Measurements from ENCODE around the gene NEK8.
A peak's percentile ranks its signal among the peaks of the same experiment; 100 is the strongest.

NEK8 gene

DNA sequence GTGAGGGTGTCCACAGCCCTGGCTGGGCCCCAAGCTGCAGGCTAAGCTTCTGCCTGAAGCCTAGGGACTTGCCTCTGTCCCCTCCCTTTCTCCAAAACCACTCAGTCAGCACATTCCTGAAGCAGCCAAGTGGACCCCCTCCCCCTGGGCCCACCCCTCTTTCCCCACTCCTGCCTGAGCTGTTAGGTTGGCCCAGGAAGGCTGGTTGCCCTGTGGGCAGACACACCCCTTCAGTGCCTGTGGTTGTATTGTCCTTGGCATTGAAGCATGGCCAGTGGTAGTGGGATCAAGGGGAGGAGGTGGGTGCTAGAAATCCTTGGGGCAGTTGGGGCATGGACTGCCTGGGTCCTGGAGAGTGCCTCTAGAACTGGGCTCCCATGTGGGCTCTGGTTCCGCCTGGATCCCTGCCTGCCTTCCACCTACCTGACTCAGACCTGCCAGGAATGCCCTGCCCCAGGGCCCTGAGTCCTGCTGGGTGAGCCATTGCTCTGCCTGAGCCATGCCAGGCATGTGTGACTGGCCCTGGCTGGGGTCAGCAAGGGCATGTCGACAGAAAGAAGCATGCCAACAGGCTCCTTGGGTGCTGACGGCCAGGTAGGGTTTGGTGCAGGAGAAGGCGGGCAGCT, 17.3 kb downstream of the NEK8 start:
- no peak for DNase-seq

GRCh38 chr17:28746611-28747050, 18.0 kb downstream of the NEK8 start:
- no peak for DNase-seq

- no peak for DNase-seq
Measured at GRCh38 chr17:28747051-28747691, 18.6 kb downstream of the NEK8 start.

DNA sequence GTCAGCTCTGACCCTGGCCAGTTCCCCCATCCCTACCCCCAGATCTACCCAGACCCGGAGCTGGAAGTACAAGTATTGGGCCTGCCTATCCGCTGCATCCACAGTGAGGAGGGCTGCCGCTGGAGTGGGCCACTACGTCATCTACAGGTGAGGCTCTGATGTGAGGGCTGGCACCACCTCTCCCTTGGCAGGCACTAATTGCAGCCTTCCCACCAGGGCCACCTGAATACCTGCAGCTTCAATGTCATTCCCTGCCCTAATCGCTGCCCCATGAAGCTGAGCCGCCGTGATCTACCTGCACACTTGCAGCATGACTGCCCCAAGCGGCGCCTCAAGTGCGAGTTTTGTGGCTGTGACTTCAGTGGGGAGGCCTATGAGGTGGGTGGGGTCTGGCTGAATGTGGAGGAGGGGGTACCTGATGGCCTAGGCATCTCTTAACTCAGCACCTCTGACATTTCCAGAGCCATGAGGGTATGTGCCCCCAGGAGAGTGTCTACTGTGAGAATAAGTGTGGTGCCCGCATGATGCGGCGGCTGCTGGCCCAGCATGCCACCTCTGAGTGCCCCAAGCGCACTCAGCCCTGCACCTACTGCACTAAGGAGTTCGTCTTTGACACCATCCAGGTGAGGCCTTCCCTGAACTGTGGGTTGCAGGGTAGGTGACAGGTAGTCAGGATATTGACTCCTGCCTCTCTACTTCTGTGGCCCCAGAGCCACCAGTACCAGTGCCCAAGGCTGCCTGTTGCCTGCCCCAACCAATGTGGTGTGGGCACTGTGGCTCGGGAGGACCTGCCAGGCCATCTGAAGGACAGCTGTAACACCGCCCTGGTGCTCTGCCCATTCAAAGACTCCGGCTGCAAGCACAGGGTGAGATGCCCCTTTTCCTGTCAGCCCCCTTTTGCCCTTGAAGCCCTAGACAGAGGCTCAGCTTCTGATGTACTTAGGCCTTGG, 19.5 kb downstream of the NEK8 start:
- no peak for DNase-seq

DNA sequence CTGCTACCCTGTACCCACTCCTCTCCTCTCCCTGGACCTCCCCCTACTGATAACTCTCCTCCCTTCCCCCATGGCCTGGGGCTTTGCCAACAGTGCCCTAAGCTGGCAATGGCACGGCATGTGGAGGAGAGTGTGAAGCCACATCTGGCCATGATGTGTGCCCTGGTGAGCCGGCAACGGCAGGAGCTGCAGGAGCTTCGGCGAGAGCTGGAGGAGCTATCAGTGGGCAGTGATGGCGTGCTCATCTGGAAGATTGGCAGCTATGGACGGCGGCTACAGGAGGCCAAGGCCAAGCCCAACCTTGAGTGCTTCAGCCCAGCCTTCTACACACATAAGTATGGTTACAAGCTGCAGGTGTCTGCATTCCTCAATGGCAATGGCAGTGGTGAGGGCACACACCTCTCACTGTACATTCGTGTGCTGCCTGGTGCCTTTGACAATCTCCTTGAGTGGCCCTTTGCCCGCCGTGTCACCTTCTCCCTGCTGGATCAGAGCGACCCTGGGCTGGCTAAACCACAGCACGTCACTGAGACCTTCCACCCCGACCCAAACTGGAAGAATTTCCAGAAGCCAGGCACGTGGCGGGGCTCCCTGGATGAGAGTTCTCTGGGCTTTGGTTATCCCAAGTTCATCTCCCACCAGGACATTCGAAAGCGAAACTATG, 20.4 kb downstream of the NEK8 start:
- no peak for DNase-seq

GRCh38 chr17:28749516-28750177, 21.1 kb downstream of the NEK8 start:
- DNase-seq = no peak

GRCh38 chr17:28750178-28751047, 21.8 kb downstream of the NEK8 start:
- peak; percentile 92 for DNase-seq

- no peak for DNase-seq
Measured at GRCh38 chr17:28751600-28752366, 23.2 kb downstream of the NEK8 start.

GRCh38 chr17:28755486-28755885, 26.9 kb downstream of the NEK8 start:
- DNase-seq = no peak

DNA sequence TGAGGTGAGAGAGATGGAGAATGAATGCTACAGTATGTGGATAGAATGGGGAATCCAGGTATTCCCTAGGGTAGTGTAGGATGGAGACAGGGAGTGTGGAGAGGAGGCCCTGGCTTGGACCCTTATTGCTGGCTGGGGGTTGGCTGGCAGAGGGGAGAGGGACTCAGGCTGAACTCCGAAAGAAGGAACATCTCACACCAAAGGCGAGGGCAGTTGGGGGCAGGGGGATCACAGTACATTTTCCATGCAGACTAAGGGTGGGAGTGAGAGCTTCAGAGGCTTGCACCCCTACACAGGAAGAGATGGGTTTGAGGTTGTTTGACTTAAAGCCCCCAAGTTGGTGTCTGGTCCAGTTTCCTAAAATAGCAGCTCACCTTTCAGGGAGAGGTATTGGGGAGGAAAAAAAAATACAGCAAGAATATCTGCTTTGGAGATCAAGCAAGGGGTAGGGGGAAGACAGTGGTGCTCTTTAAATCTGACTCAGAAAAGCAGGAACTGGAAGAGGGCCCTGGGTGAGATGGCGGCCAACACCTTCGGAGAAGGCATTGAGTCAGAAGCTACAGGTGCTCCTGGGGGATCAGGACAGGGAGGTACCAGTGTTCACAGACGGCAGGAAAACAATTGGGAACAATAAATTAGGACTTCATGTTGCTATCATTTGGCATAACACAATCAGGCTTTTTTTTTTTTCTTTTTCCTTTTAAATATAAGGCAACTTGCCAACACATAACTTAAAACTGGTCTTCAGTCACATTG, 27.6 kb downstream of the NEK8 start:
- no peak for DNase-seq

DNA sequence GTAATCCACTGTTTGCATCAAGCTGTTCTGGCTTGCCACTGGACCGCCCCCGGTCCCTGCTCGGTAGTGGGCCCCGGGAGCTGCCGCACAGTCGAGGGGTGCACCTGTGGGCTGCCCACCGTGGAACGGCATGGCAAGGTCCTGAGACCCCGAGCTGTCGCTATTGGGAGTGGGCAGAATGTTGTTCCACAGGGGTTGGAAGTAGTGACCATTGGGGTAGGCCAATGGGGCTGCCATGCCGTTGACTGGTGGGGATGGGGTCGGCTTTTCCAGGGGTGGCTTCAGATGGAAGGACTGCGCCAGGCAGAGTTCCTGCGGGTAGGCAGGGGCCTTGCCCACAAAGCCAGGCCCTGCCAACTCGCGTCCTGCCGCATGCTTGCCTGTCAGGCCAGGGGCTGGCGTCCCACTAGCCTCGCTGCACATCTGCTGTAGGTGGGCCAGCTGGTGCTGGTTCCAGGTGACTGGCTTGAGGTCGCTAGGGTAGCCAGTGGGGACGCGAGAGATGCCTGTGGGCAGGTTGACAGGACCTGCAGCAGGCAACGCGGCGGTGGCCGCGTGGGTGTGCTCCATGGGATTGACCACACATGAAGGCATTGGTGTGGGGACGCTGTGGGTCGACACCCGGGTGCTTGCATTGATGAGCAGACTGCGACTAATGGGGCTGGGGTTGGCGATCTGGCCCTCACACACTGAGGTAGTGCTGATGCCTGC, 30.0 kb downstream of the NEK8 start:
- DNase-seq = no peak

DNA sequence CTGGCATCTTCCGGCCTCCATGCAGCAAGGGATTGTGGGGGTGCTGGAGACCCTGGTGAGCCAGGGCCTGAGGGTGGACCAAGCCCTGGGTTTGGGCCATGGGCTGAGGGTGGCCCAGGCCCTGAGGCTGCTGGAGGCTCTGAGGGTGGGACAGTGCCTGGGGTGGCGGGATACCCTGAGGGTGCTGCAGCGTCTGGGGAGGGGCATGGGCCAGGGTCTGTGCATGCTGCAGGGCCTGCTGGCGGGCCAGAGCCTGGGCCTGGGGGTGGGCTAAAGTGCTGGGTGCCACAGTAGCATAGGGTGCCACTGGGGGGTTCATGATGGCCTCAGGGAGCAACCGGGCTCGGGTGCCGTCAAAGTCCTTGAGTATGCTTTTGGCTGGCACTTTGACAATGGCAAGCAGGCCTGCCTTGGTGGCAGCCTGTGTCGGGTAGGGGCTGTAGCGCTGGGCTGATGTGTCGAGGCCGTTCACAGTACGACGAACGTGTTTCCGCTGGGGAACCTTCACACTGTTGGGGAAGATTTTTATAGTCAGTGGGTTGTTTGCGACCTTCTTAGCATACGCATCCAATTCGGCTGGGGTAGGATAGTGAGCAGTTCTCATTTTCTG, 30.8 kb downstream of the NEK8 start:
- DNase-seq = no peak

- DNase-seq = no peak
Measured at GRCh38 chr17:28760601-28761562, 32.3 kb downstream of the NEK8 start.

- DNase-seq = no peak
Measured at GRCh38 chr17:28763137-28763799, 34.7 kb downstream of the NEK8 start.

DNA sequence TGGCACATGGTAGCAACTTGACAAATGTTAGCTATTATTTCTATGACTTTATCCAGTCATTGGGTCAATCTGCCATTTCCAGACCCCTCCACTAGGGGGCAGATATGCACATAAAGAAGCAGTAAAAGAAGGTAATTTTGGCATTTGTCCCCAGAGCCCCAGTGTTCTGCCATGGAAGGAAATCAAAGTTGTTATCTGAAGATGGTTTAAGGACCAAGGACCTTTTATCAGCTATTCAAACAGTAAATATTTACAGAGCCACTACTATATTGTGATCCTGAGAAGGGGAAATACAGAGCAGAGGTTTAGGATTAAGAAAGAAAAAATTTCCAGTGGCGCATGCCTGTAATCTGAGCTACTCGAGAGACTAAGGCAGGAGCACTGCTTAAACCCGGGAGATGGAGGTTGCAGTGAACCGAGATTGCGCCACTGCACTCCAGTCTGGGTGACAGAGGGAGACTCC, 35.2 kb downstream of the NEK8 start:
- DNase-seq = peak; percentile 85

GRCh38 chr17:28765038-28765437, 36.5 kb downstream of the NEK8 start:
- DNase-seq = no peak

GRCh38 chr17:28773736-28774135, 45.1 kb downstream of the NEK8 start:
- no peak for DNase-seq

All from CD4-positive, alpha-beta T cell treated with Interleukin-10 for 1 hour (primary cell).